HG03139 (cell line): ENCODE measurements around the gene PGAP1.

ENCODE experiments used
- ATAC-seq: cut with Tn5 transposase; IDR thresholded peaks from one replicate; pipeline ENCODE4 v1.9.1; 2021; ENCODE audit not compliant: unreplicated experiment

Gene PGAP1, protein sequence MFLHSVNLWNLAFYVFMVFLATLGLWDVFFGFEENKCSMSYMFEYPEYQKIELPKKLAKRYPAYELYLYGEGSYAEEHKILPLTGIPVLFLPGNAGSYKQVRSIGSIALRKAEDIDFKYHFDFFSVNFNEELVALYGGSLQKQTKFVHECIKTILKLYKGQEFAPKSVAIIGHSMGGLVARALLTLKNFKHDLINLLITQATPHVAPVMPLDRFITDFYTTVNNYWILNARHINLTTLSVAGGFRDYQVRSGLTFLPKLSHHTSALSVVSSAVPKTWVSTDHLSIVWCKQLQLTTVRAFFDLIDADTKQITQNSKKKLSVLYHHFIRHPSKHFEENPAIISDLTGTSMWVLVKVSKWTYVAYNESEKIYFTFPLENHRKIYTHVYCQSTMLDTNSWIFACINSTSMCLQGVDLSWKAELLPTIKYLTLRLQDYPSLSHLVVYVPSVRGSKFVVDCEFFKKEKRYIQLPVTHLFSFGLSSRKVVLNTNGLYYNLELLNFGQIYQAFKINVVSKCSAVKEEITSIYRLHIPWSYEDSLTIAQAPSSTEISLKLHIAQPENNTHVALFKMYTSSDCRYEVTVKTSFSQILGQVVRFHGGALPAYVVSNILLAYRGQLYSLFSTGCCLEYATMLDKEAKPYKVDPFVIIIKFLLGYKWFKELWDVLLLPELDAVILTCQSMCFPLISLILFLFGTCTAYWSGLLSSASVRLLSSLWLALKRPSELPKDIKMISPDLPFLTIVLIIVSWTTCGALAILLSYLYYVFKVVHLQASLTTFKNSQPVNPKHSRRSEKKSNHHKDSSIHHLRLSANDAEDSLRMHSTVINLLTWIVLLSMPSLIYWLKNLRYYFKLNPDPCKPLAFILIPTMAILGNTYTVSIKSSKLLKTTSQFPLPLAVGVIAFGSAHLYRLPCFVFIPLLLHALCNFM

DNA sequence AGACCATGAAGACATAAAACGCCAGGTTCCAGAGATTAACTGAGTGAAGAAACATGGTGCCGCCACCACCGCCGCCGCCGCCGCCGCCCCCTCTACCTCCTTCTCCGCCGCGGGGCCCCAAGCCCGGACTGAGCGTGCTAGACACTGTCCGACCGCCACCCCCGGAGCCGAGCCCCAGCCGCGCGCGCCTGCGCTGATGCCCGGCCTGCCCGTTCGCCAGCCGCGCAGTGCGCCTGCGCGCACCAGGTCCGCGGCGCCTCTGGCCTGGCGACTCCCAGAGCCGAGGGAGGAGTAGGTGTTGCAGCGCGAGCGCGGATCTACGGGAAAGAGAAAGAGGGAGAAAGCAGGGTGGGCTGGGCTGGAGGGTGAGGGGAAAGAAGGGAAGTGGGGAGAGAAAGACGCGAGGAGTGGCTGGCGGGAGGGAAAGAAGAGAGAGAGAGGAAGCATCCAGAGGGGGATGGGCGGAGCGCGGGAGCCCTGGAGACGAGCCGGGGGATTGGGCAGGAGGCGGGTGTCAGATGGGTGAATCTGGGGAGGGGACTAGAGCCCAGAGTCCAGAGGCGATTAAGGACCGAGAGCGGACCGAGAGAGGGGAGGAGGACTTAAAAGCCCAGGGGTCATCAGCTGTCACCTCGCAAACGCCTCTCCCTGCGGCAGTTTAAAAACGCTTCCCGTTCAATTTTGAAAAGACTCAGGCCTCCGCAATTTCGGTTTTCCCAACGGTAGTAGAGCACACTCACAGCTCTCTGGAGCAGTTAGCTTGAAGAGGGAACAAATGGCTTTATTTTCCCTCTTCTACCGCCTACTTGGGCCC is at the start of gene PGAP1:
Gene PGAP1, minus strand, starts transcription at position 146 of the 814 bp plus-strand sequence. Its CDS starts 91 bp downstream, at position 55.
- ATAC-seq: peak; percentile 92

- no peak for ATAC-seq
Observed at GRCh38 chr2:196974970-196975369, 48.5 kb upstream of the PGAP1 start.

- no peak for ATAC-seq
Observed at GRCh38 chr2:196971574-196972279, 45.2 kb upstream of the PGAP1 start.

DNA sequence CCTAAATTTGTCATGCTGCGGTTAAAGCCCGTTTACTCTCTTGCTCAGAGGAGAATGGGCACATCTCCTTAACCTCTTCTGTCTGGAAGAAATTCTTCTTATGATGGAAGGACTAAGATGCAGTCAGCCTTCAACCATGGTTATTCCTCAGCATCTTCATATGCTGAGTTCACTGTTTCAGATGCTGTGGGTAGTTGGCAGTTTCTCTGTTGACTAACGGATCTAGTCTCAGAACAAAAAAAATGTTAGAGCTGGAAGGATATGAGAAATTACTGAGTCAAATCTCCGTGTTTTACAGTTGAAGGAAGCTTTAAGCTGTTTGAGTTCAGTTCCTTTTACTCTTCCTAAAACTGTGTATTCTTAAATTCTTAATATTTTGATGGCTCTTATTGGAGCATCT is 43.6 kb upstream of the PGAP1 start:
- ATAC-seq: no peak

GRCh38 chr2:196968516-196968915 is 42.0 kb upstream of the PGAP1 start:
- ATAC-seq: no peak

GRCh38 chr2:196967775-196968174 is 41.3 kb upstream of the PGAP1 start:
- no peak for ATAC-seq

DNA sequence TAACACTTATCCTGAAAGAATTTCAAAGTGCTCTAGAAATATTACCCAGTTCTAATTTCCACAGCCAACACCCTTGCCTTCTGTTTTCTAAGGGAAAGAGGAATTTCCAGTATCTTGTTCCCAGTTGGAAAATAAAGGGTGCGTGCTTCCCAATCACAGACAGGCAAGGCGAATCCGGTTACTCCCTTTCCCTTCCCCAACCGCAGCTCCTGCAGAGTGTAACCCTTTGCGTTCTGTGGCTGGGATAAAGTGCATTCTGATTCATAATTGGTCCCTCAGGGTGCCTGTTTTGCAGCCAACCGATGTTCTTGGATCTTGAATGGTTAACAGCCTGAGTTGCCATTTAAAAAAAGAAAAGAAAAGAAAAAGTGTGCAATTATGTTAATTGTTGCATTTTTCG is 40.6 kb upstream of the PGAP1 start:
- ATAC-seq: no peak

DNA sequence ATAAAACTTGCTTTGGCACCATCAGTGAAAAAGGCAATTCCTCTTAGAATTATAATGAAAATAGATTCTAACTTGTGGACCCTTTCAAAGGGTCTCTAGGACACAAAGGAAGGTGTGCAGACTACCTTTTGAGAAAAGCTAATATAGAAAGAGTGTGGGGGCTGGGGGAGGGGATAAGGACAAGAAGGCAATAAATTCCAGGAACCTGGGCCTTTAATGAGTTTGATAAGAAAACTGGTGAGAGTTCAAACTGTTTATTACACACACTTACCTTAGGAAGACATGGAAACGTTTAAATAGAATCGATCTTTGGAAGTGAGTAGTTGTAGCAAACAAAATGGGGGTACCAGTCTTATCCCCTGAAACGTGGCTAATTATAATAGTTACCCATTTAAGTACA is 39.6 kb upstream of the PGAP1 start:
- ATAC-seq: no peak

DNA sequence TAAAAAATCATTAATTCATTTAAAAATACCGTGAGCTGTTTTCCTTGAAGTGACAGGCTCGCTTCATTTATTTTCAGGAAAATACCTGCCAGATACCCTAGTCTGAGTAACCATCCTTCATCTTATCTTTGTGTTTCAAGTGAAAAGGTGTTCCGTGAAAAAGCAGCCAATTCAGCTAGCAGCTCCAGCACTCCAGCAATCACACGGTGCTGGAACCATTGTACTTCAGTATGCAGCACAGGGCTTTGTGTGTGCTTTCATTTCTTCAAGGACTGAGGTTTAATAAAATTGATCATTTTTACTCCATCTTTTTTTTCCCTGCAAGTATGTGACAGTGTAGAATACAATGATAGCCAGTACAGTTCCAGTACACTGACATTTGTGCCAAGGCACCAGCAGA is 39.1 kb upstream of the PGAP1 start:
- ATAC-seq: no peak

- no peak for ATAC-seq
Observed at GRCh38 chr2:196963961-196964360, 37.5 kb upstream of the PGAP1 start.

DNA sequence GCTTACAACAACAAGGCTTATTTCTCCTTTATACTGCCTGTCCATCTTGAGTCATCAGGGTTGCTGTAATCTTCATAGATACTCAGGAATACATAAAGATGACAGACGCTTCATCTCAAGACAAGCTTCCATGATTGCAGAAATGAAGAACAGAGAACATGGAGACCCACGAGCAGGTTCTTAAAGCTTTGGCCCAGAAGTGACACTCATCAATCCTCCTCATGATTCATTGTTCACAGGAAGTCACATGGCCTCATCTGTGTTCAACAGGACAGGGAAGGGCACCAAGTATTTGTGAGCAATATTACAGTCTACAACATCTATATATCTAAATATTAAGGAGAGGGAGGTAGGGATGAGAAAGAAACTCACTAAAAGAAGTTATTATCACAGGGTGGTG is 36.5 kb upstream of the PGAP1 start:
- ATAC-seq: no peak

DNA sequence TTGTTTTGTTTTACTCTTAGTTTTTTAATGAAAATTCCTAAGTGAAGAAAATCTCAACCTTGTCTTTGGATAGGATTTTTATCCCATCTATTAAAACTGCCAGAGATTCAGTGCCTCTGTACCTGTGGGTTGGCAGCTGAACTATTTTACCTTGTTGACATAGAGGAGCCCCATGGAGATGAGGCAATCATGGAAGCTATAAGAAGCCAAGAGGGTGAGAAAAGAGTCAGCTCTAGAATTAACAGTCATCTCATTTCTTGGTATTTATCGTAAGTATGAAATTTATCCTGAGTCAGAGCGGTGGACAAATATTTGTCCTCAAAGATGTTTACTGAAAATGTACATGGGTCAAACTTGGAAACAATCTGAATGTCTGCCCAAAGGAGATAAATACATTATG is 35.8 kb upstream of the PGAP1 start:
- ATAC-seq: no peak

- peak; percentile 98 for ATAC-seq
Observed at GRCh38 chr2:196961889-196962288, 35.4 kb upstream of the PGAP1 start.

GRCh38 chr2:196959734-196960338 is 33.3 kb upstream of the PGAP1 start:
- ATAC-seq: no peak

GRCh38 chr2:196959281-196959680 is 32.8 kb upstream of the PGAP1 start:
- no peak for ATAC-seq

- ATAC-seq: no peak
Observed at GRCh38 chr2:196957881-196958525, 31.5 kb upstream of the PGAP1 start.

DNA sequence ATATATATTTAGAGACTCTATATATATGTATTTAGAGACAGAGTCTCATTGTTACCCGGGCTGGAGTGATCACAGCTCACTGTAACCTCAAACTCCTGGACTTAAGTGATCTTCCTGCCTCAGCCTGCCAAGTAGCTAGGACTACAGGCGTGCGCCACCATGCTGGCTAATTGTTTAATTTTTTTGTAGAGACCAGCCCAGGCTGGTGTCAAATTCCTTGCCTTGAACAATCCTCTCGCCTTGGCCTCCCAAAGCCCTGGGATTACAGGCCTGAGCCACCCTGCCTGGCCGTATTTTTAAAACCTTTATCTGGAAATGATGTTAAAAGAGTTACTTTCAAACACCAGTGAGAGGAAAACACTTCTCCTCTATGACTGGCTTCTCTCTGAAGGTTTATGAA is 30.9 kb upstream of the PGAP1 start:
- no peak for ATAC-seq

DNA sequence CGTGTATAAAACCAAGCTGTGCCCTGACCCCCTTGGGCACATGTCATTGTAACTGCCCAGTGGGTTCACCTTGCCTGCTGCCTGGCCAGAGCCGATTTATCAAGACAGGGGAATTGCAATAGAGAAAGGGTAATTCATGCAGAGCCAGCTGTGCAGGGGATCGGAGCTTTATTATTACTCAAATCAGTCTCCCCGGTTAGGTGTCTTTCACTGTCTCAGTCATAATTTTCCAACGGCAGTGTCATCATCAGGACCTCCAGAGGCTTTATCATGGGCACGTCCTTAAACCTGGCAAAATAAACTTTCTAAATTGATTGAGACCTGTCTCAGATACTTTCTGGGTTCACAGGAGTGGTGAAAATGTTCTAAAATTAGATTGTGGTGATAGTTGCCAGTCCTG is 29.6 kb upstream of the PGAP1 start:
- ATAC-seq: no peak

- no peak for ATAC-seq
Observed at GRCh38 chr2:196955036-196955435, 28.5 kb upstream of the PGAP1 start.

GRCh38 chr2:196954001-196954400 is 27.5 kb upstream of the PGAP1 start:
- ATAC-seq: no peak
